ENCODE results near the gene KICS2. TPM values are rescaled to one million over a fixed set of nuclear protein-coding genes. Genes with fewer than 3 reads are reported as not detected.
A peak's percentile ranks its signal among the peaks of the same experiment; 100 is the strongest.

The KICS2 gene
- total and polyA plus RNA-seq, 2 of the 13 experiments (the other 11 are each of a cell fraction or from before 2014, with no cell fraction given): 3.5 to 6.6 TPM

DNA sequence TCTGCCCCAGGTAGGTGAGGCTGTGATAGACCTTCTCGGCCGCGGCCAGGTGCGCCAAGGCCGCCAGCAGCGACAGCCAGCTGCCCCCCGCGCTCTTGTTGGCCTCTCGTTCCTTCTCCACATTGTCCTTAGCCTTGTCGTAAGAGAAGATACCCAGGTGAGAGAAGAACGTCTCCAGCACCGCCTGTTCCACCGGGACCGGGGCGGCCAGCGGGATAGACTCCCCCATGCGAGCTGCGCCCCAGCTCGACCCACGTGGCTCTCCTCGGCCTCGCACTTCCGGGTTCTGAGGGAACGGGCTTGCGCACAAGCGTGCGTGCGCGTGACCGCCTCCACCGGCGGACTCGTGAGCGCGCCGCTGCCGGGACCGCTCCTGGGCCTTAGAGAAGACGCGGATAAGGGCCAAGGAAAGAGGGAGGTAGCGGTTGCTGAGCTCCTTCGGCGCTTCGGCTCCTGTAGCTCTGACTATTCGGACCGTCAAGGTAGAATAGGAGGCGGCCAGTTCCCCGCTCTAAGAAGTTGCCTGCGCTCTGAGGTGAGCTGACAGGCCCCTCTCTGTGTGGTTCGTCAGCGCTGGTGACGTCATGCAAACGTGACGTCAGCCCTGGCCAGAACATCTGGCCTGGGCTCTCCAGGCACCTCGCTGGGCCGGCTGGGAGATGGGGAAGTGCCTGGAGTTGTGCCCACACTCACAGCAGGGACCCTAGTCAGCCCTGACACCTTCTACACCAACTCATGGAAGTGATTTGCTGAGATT lies at the start of gene KICS2 (continued):
- TF ChIP-seq, protein P1, sequence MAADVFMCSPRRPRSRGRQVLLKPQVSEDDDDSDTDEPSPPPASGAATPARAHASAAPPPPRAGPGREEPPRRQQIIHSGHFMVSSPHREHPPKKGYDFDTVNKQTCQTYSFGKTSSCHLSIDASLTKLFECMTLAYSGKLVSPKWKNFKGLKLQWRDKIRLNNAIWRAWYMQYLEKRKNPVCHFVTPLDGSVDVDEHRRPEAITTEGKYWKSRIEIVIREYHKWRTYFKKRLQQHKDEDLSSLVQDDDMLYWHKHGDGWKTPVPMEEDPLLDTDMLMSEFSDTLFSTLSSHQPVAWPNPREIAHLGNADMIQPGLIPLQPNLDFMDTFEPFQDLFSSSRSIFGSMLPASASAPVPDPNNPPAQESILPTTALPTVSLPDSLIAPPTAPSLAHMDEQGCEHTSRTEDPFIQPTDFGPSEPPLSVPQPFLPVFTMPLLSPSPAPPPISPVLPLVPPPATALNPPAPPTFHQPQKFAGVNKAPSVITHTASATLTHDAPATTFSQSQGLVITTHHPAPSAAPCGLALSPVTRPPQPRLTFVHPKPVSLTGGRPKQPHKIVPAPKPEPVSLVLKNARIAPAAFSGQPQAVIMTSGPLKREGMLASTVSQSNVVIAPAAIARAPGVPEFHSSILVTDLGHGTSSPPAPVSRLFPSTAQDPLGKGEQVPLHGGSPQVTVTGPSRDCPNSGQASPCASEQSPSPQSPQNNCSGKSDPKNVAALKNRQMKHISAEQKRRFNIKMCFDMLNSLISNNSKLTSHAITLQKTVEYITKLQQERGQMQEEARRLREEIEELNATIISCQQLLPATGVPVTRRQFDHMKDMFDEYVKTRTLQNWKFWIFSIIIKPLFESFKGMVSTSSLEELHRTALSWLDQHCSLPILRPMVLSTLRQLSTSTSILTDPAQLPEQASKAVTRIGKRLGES (CRISPR knock-in tag; IDR thresholded peaks at IDR 0.05; ENCODE audit: borderline replicate concordance): no peak
- TF ChIP-seq, protein P2, sequence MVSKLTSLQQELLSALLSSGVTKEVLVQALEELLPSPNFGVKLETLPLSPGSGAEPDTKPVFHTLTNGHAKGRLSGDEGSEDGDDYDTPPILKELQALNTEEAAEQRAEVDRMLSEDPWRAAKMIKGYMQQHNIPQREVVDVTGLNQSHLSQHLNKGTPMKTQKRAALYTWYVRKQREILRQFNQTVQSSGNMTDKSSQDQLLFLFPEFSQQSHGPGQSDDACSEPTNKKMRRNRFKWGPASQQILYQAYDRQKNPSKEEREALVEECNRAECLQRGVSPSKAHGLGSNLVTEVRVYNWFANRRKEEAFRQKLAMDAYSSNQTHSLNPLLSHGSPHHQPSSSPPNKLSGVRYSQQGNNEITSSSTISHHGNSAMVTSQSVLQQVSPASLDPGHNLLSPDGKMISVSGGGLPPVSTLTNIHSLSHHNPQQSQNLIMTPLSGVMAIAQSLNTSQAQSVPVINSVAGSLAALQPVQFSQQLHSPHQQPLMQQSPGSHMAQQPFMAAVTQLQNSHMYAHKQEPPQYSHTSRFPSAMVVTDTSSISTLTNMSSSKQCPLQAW (CRISPR knock-in tag; IDR thresholded peaks at IDR 0.05): peak; percentile 65; the same call in 1 of the 2 replicates
- no peak for TF ChIP-seq ZNF879 (CRISPR knock-in tag; IDR thresholded peaks at IDR 0.05)
- no peak for TF ChIP-seq GZF1 (CRISPR knock-in tag; IDR thresholded peaks at IDR 0.05)
- TF ChIP-seq, protein P3, sequence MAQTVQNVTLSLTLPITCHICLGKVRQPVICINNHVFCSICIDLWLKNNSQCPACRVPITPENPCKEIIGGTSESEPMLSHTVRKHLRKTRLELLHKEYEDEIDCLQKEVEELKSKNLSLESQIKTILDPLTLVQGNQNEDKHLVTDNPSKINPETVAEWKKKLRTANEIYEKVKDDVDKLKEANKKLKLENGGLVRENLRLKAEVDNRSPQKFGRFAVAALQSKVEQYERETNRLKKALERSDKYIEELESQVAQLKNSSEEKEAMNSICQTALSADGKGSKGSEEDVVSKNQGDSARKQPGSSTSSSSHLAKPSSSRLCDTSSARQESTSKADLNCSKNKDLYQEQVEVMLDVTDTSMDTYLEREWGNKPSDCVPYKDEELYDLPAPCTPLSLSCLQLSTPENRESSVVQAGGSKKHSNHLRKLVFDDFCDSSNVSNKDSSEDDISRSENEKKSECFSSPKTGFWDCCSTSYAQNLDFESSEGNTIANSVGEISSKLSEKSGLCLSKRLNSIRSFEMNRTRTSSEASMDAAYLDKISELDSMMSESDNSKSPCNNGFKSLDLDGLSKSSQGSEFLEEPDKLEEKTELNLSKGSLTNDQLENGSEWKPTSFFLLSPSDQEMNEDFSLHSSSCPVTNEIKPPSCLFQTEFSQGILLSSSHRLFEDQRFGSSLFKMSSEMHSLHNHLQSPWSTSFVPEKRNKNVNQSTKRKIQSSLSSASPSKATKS (CRISPR knock-in tag; IDR thresholded peaks at IDR 0.05): no peak
- TF ChIP-seq, protein P4, sequence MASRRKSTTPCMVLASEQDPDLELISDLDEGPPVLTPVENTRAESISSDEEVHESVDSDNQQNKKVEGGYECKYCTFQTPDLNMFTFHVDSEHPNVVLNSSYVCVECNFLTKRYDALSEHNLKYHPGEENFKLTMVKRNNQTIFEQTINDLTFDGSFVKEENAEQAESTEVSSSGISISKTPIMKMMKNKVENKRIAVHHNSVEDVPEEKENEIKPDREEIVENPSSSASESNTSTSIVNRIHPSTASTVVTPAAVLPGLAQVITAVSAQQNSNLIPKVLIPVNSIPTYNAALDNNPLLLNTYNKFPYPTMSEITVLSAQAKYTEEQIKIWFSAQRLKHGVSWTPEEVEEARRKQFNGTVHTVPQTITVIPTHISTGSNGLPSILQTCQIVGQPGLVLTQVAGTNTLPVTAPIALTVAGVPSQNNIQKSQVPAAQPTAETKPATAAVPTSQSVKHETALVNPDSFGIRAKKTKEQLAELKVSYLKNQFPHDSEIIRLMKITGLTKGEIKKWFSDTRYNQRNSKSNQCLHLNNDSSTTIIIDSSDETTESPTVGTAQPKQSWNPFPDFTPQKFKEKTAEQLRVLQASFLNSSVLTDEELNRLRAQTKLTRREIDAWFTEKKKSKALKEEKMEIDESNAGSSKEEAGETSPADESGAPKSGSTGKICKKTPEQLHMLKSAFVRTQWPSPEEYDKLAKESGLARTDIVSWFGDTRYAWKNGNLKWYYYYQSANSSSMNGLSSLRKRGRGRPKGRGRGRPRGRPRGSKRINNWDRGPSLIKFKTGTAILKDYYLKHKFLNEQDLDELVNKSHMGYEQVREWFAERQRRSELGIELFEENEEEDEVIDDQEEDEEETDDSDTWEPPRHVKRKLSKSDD (CRISPR knock-in tag; IDR thresholded peaks at IDR 0.05; ENCODE audit: low read depth): peak; percentile 88
- no peak for TF ChIP-seq ZBTB3 (CRISPR knock-in tag; IDR thresholded peaks at IDR 0.05; ENCODE audit: borderline replicate concordance, low read depth)
- peak; percentile 34 for TF ChIP-seq FOSL2 (CRISPR knock-in tag; IDR thresholded peaks at IDR 0.05)
- no peak for TF ChIP-seq ZNF83 (CRISPR knock-in tag; IDR thresholded peaks at IDR 0.05; ENCODE audit: borderline replicate concordance)
- TF ChIP-seq TCF7L2 (IDR thresholded peaks at IDR 0.05; ENCODE audit: low read depth, low read length): no peak
- 0 out of 2 replicates have a peak, but pooled peaks have one; percentile 68 for TF ChIP-seq ZNF792 (CRISPR knock-in tag; IDR thresholded peaks at IDR 0.05)
- TF ChIP-seq TP53 (CRISPR knock-in tag; conservative IDR thresholded peaks at IDR 0.05): no peak
- TF ChIP-seq MIER2 (CRISPR knock-in tag; IDR thresholded peaks at IDR 0.05): 0 out of 2 replicates have a peak, but pooled peaks have one; percentile 41
- 0 out of 2 replicates have a peak, but pooled peaks have one; percentile 15 for TF ChIP-seq ETV5 (CRISPR knock-in tag; IDR thresholded peaks at IDR 0.05; ENCODE audit: borderline replicate concordance)
- TF ChIP-seq, protein P5, sequence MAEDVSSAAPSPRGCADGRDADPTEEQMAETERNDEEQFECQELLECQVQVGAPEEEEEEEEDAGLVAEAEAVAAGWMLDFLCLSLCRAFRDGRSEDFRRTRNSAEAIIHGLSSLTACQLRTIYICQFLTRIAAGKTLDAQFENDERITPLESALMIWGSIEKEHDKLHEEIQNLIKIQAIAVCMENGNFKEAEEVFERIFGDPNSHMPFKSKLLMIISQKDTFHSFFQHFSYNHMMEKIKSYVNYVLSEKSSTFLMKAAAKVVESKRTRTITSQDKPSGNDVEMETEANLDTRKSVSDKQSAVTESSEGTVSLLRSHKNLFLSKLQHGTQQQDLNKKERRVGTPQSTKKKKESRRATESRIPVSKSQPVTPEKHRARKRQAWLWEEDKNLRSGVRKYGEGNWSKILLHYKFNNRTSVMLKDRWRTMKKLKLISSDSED (CRISPR knock-in tag; IDR thresholded peaks at IDR 0.05): no peak
- TF ChIP-seq HNRNPL (IDR thresholded peaks at IDR 0.05; ENCODE audit: low read depth, low read length): no peak
- TF ChIP-seq ATF7-NPFF (CRISPR knock-in tag; IDR thresholded peaks at IDR 0.05; ENCODE audit: low read depth): peak; percentile 57; the same call in 1 of the 2 replicates
